Thoracic aorta (tissue), 2 donors: ENCODE data around the gene ITGA8. TPM values are rescaled to one million over a fixed set of nuclear protein-coding genes. Genes with fewer than 3 reads are reported as not detected.

Experiments used
- ATAC-seq: fragments of 150-250 bp; one replicate; pipeline ENCODE4 v1.8.0; 2017; ENCODE audit warnings: low read depth; ENCODE audit not compliant: insufficient number of reproducible peaks, low FRiP score
- DNase-seq: peaks from one replicate; pipeline ENCODE4 v3.0.0-alpha.2; 2020; ENCODE audit warnings: low spot score
- H3K27ac ChIP-seq, 2 donors: fragments of 200-600 bp; sonication (generic); 1 replicate in 1 of 2; 2 replicates in 1 of 2; pipeline ENCODE4 v1.5.1; 2016; ENCODE audit warnings: mild to moderate bottlenecking in 2 of 2, moderate library complexity in 2 of 2
- H3K27me3 ChIP-seq: fragments of 200-600 bp; sonication (generic); replicated peaks from 2 replicates; pipeline ENCODE4 v1.6.0; 2016; ENCODE audit warnings: mild to moderate bottlenecking; ENCODE audit not compliant: insufficient read depth
- H3K36me3 ChIP-seq: fragments of 200-600 bp; sonication (generic); one replicate; pipeline ENCODE4 v1.5.1; 2016
- H3K4me1 ChIP-seq, 2 donors: fragments of 200-600 bp; sonication (generic); 1 replicate in 1 of 2; 2 replicates in 1 of 2; pipeline versions ENCODE4 v1.5.1 to v1.6.0; 2016; ENCODE audit warnings: low read depth in 2 of 2, mild to moderate bottlenecking in 1 of 2; ENCODE audit not compliant: control insufficient read depth in 1 of 2
- H3K4me3 ChIP-seq: fragments of 200-600 bp; sonication (generic); 2 replicates; pipeline ENCODE4 v1.5.1; 2016; ENCODE audit warnings: mild to moderate bottlenecking
- H3K9me3 ChIP-seq: fragments of 200-600 bp; sonication (generic); 2 replicates; pipeline ENCODE4 v1.5.1; 2016
- total RNA-seq, 2 donors: library from RNA; depleted of rRNA; stranded (reverse); fragments of >200 nt; gene quantifications; one replicate each; pipeline versions ENCODE4 v1.1.0 to v1.2.3, GENCODE V29; 2016
- TF ChIP-seq, protein P1 (sequence below): fragments of 200-600 bp; sonication (generic); IDR thresholded peaks from one replicate; pipeline ENCODE4 v1.5.1; 2019; ENCODE audit warnings: antibody characterized with exemption

ITGA8 gene
- total RNA-seq, 2 donors from 2014 or later, result 1,137 to 1,173 TPM

DNA sequence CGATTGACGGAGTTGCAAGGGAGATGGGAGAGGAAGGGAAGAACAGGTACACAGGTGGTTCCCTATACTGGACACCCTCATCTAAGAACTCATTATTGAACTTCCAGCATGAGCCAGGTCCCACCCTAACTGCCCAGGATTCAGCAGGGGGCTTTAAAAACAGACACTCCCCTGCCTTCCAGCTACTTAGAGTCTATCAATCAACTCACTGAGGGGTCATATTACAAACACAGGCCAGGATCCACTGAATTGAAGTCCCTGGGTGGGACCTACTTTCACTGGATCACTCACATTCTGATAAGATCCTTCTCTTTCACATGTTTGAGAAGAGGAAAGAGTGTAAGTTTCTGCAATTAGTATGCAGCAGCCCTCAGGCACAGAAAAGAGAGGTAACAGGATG lies 92.8 kb downstream of the ITGA8 start:
- ATAC-seq (no peak), DNase-seq (no peak)
- H3K4me3 ChIP-seq, result no peak overlapping the region
- TF ChIP-seq, protein P1, sequence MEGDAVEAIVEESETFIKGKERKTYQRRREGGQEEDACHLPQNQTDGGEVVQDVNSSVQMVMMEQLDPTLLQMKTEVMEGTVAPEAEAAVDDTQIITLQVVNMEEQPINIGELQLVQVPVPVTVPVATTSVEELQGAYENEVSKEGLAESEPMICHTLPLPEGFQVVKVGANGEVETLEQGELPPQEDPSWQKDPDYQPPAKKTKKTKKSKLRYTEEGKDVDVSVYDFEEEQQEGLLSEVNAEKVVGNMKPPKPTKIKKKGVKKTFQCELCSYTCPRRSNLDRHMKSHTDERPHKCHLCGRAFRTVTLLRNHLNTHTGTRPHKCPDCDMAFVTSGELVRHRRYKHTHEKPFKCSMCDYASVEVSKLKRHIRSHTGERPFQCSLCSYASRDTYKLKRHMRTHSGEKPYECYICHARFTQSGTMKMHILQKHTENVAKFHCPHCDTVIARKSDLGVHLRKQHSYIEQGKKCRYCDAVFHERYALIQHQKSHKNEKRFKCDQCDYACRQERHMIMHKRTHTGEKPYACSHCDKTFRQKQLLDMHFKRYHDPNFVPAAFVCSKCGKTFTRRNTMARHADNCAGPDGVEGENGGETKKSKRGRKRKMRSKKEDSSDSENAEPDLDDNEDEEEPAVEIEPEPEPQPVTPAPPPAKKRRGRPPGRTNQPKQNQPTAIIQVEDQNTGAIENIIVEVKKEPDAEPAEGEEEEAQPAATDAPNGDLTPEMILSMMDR, result no peak
- peak overlapping the region; percentile 31 to 81 for H3K27ac ChIP-seq
- H3K4me1 ChIP-seq, result peaks cover 48 to 79% of the 10 kb centered on the region in 2 donors
- no peaks in the 10 kb centered on the region for H3K27me3 ChIP-seq
- H3K36me3 ChIP-seq, result peaks cover 20% of the 10 kb centered on the region
- H3K9me3 ChIP-seq, result no peaks in the 10 kb centered on the region

DNA sequence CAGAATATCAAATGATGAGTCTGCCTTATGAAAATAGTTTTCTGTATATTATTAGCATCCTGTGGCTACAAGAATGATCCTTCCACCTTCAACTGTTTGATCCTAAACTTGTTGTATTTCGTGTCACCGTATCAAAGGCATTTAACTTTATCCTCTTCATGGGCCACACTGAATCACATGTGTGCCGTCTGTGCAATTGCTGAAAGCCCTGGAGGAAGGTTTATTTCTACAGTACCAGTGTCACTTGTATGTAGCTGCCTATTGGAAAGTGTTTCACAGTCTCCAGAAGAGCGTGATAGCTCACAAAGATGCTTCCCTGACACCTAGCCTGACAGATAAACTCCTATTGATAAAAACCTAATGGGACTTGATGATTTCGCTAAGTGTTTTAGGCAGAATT lies 94.5 kb downstream of the ITGA8 start:
- Histone ChIP-seq H3K36me3 (peaks cover 14% of the 10 kb centered on the region), H3K4me3 (no peak overlapping the region), H3K27me3 (no peaks in the 10 kb centered on the region), H3K4me1 (peaks cover 56 to 94% of the 10 kb centered on the region in 2 donors), H3K27ac (peak overlapping the region; percentile 31 to 81), H3K9me3 (no peaks in the 10 kb centered on the region)
- TF ChIP-seq, protein P1, result no peak
- DNase-seq, result no peak
- no peak for ATAC-seq

DNA sequence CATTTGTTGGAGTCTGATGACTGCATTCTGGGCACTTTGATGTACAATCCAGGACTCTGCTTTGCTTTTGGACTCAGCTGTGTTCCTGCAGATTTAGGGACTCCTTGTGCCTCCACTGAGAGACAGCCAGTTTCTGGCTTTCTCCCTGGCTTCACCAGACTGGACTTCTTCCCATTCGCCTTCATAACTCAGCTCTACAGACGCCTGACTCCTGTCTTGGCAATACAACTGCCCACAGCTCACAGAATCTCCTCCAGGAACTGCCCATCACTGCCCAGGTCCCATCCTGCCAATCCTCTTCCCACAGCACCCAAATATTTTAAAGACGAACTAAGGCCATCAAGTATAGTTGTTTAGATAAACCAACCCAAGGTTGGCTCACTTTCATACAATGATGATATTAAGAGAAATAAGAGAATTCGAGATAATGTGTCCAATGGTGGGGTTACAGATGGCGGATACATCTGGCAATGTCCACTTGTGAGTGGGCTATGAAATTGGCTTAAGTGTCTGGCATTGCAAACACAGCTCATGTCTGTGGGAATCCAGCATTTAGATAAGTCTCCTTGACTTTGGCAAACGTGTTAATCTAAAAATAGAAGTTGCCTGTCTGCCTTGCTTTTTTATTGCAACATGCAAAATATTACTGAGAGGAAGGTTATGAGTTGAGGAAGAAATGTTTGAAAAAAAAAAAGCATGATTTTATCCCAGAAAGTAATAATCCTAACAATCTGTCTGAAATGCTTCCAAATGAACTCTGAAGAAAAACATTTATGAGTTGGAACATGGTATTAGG lies 95.1 kb downstream of the ITGA8 start:
- ATAC-seq, result peak; percentile 51
- Histone ChIP-seq H3K4me1 (peaks cover 62 to 94% of the 10 kb centered on the region in 2 donors), H3K9me3 (no peaks in the 10 kb centered on the region), H3K27me3 (no peaks in the 10 kb centered on the region), H3K36me3 (peaks cover 14% of the 10 kb centered on the region), H3K27ac (peak overlapping the region; percentile 81 to 89), H3K4me3 (no peak overlapping the region)
- no peak for DNase-seq
- TF ChIP-seq, protein P1, result no peak

DNA sequence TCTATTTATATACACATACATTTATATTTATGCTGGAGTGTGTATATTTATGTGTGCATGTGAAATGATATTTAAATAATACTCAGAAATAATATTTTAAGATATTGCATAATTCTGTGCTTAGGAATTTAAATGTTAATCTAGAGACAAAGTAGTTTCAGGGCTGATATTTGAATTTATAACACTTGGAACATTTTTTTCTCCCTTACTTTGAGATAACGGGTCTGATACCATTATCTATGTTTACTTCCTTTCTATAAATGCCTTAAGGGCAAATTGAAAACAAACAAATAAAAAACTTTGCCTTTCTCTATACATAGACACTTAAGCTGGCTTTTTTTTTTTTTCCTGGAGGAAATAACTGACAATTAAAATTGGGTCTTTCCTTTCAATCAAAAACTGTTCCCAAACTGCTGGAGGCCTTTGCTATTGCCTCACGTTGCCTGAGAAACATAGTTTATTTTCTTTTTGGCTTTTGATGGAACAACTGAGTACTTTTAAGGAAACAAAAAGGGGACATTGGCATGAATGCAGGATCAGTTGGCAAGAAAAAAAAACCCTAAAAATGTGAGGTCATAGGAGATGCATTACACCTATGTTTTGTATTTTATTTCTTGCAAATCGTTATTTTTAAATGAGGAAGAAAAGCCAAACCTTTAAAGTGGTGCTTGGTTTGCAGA lies 98.7 kb downstream of the ITGA8 start:
- H3K9me3 ChIP-seq, result no peaks in the 10 kb centered on the region

DNA sequence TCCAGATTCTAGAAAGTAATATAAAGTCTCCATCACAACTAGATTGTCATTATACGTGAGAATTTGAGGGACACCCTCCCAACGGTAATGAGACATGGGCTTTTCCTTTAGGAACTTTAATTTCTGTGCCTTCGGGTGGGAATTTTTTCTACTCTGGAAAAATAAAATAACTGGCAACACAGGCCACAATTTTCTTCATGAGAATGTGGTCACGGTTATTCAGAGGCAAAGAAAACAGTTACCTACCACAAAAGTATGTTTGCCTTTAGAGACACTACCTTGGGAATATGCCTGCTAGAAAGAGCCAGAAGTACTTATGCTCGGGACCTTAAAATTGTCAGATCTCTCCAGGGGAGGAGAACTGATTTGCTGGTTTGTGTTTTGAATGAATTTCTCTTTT lies 99.4 kb downstream of the ITGA8 start:
- H3K27ac ChIP-seq, result peak overlapping the region; percentile 81 to 89
- H3K36me3 ChIP-seq, result peaks cover 17% of the 10 kb centered on the region
- no peak for ATAC-seq
- TF ChIP-seq, protein P1, result no peak
- H3K4me1 ChIP-seq, result peaks cover 61 to 95% of the 10 kb centered on the region in 2 donors
- H3K4me3 ChIP-seq, result no peak overlapping the region
- H3K9me3 ChIP-seq, result no peaks in the 10 kb centered on the region
- DNase-seq, result no peak
- no peaks in the 10 kb centered on the region for H3K27me3 ChIP-seq

More for the DNA sequence above, 98.7 kb downstream of the ITGA8 start:
- H3K27me3 ChIP-seq, result no peaks in the 10 kb centered on the region
- ATAC-seq, result no peak
- peak overlapping the region; percentile 81 to 89 for H3K27ac ChIP-seq
- H3K36me3 ChIP-seq, result peaks cover 17% of the 10 kb centered on the region
- H3K4me3 ChIP-seq, result peak overlapping the region; percentile 13
- TF ChIP-seq, protein P1, result no peak
- DNase-seq, result no peak
- peaks cover 61 to 95% of the 10 kb centered on the region in 2 donors for H3K4me1 ChIP-seq
